DND-41 (cell line): ENCODE data around the gene CLNK.

Experiments
- EZH2 ChIP-seq: IDR thresholded peaks from 3 replicates; pipeline ENCODE4 v1.6.1; 2012; ENCODE audit warnings: borderline replicate concordance, low read depth, mild to moderate bottlenecking, moderate library complexity, low read length, inconsistent platforms; ENCODE audit not compliant: severe bottlenecking
- TF ChIP-seq, protein P1 (sequence below): IDR thresholded peaks from 2 replicates; pipeline ENCODE4 v1.5.1; 2012; ENCODE audit warnings: borderline replicate concordance, low read length, moderate library complexity, mild to moderate bottlenecking; ENCODE audit not compliant: poor library complexity, severe bottlenecking; ENCODE audit errors: extremely low read depth

DNA sequence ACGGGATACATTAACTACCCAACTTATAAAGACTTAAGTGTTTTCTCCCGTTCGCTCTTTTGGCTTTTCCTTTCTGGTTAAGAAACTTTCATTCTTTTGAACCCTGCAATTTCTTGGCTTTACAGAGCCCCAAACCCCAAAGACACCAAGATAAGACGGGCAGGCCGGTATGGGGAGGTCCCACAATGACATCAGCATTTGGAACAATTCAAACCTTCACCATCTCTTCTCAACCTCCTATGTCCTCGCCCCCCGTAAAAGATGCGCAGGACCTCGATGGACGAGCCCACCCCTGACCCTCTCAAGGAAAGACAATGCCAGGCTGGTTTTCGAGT lies 228.3 kb downstream of the CLNK start:
- TF ChIP-seq, protein P1, sequence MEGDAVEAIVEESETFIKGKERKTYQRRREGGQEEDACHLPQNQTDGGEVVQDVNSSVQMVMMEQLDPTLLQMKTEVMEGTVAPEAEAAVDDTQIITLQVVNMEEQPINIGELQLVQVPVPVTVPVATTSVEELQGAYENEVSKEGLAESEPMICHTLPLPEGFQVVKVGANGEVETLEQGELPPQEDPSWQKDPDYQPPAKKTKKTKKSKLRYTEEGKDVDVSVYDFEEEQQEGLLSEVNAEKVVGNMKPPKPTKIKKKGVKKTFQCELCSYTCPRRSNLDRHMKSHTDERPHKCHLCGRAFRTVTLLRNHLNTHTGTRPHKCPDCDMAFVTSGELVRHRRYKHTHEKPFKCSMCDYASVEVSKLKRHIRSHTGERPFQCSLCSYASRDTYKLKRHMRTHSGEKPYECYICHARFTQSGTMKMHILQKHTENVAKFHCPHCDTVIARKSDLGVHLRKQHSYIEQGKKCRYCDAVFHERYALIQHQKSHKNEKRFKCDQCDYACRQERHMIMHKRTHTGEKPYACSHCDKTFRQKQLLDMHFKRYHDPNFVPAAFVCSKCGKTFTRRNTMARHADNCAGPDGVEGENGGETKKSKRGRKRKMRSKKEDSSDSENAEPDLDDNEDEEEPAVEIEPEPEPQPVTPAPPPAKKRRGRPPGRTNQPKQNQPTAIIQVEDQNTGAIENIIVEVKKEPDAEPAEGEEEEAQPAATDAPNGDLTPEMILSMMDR: no peak
- no peak for TF ChIP-seq EZH2
